ENCODE results near the gene OR2K2. TPM values are rescaled to one million over a fixed set of nuclear protein-coding genes. Genes with fewer than 3 reads are reported as not detected.

Gene OR2K2
- total and polyA plus RNA-seq, 2 experiments from 2014 or later: not detected

- H3K27ac Mint-ChIP-seq: no peak overlapping the region
- Histone ChIP-seq H3F3A (replicated peaks; ENCODE audit: low read depth) (no peaks in the 10 kb centered on the region), H3K4me3 (no peak overlapping the region), H3K4me2 (no peak overlapping the region), H3K36me3 (ENCODE audit: insufficient read depth) (no peaks in the 10 kb centered on the region), H3K27ac (ENCODE audit: low read depth) (no peak overlapping the region), H3K9me2 (ENCODE audit: insufficient read depth) (no peaks in the 10 kb centered on the region), H4K20me1 (replicated peaks; ENCODE audit: insufficient read depth) (no peaks in the 10 kb centered on the region), H3K27me3 (ENCODE audit: insufficient read depth) (no peaks in the 10 kb centered on the region), H3K79me2 (replicated peaks; ENCODE audit: insufficient read depth) (no peaks in the 10 kb centered on the region), H3K4me1 (ENCODE audit: insufficient read depth) (no peaks in the 10 kb centered on the region), H2AFZ (no peak overlapping the region)
- DNase-seq (ENCODE audit: low spot score): no peak
- no peaks in the 10 kb centered on the region; the same call in 2 of the 3 replicates for H3K9me3 Mint-ChIP-seq
- TF ChIP-seq CTCF (conservative IDR thresholded peaks at IDR 0.05; ENCODE audit: low read depth in 2 of 2): no peak
- TF ChIP-seq JUNB (IDR thresholded peaks at IDR 0.05; ENCODE audit: unreplicated experiment): no peak
- TF ChIP-seq REST (IDR thresholded peaks at IDR 0.05; ENCODE audit: unreplicated experiment): no peak
- peaks cover 3% of the 10 kb centered on the region; the same call in 1 of the 3 replicates for H3K36me3 Mint-ChIP-seq (ENCODE audit: low read depth)
- peaks cover 8% of the 10 kb centered on the region for H3K4me1 Mint-ChIP-seq
- no peak for ATAC-seq
- no peak overlapping the region for H3K4me3 Mint-ChIP-seq
- no peaks in the 10 kb centered on the region for H3K27me3 Mint-ChIP-seq (ENCODE audit: insufficient read depth, low read depth, poor library complexity)
These were observed 35.2 kb downstream of the OR2K2 start for GRCh38 chr9:111294691-111295451.

GRCh38 chr9:111287127-111287526 lies 42.9 kb downstream of the OR2K2 start:
- H3K4me3 ChIP-seq: no peak overlapping the region
- H3K27me3 ChIP-seq (ENCODE audit: insufficient read depth): no peaks in the 10 kb centered on the region
- Mint-ChIP-seq H3K4me3 (no peak overlapping the region), H3K9me3 (no peaks in the 10 kb centered on the region; the same call in 2 of the 3 replicates), H3K36me3 (ENCODE audit: low read depth) (no peaks in the 10 kb centered on the region), H3K27me3 (ENCODE audit: insufficient read depth, low read depth, poor library complexity) (peaks cover 2% of the 10 kb centered on the region), H3K4me1 (0 out of 3 replicates have a peak, but pooled peaks cover 2% of the 10 kb centered on the region), H3K27ac (no peak overlapping the region)
- H3K27ac ChIP-seq (ENCODE audit: low read depth): no peak overlapping the region
- no peak overlapping the region for H3K4me2 ChIP-seq
- DNase-seq (ENCODE audit: low spot score) (peak; percentile 37), ATAC-seq (no peak; the same call in 2 of the 3 replicates)
- no peaks in the 10 kb centered on the region for H3K4me1 ChIP-seq (ENCODE audit: insufficient read depth)
- no peaks in the 10 kb centered on the region for H4K20me1 ChIP-seq (replicated peaks; ENCODE audit: insufficient read depth)
- peak overlapping the region; percentile 29; the same call in 1 of the 2 replicates for H2AFZ ChIP-seq
- no peaks in the 10 kb centered on the region for H3F3A ChIP-seq (replicated peaks; ENCODE audit: low read depth)
- TF ChIP-seq ZNF462 (CRISPR knock-in tag; IDR thresholded peaks at IDR 0.05) (peak; percentile 66), POLR2AphosphoS5 (IDR thresholded peaks at IDR 0.05; ENCODE audit: low read depth) (no peak)
- no peaks in the 10 kb centered on the region for H3K9me2 ChIP-seq (ENCODE audit: insufficient read depth)
- H3K79me2 ChIP-seq (replicated peaks; ENCODE audit: insufficient read depth): no peaks in the 10 kb centered on the region
- no peaks in the 10 kb centered on the region for H3K36me3 ChIP-seq (ENCODE audit: insufficient read depth)

All from GM23338 (cell line).